Measurements from ENCODE around the gene UBA1.

The UBA1 gene

GRCh38 chrX:47169726-47170515, 23.7 kb upstream of the UBA1 start:
- DNase-seq (ENCODE audit: low spot score) = no peak

GRCh38 chrX:47170861-47171692, 22.6 kb upstream of the UBA1 start:
- DNase-seq (ENCODE audit: low spot score) = no peak

GRCh38 chrX:47171996-47172395, 21.6 kb upstream of the UBA1 start:
- no peak for DNase-seq (ENCODE audit: low spot score)

- no peak for DNase-seq (ENCODE audit: low spot score)
Measured at GRCh38 chrX:47172549-47172948, 21.1 kb upstream of the UBA1 start.

- DNase-seq (ENCODE audit: low spot score) = no peak
Measured at GRCh38 chrX:47172971-47173792, 20.4 kb upstream of the UBA1 start.

- no peak for DNase-seq (ENCODE audit: low spot score)
Measured at GRCh38 chrX:47174376-47174775, 19.3 kb upstream of the UBA1 start.

- no peak for DNase-seq (ENCODE audit: low spot score)
Measured at GRCh38 chrX:47174846-47175587, 18.6 kb upstream of the UBA1 start.

- DNase-seq (ENCODE audit: low spot score) = no peak
Measured at GRCh38 chrX:47175588-47175980, 18.0 kb upstream of the UBA1 start.

- DNase-seq (ENCODE audit: low spot score) = no peak
Measured at GRCh38 chrX:47176101-47176740, 17.4 kb upstream of the UBA1 start.

- DNase-seq (ENCODE audit: low spot score) = no peak
Measured at GRCh38 chrX:47177079-47177478, 16.6 kb upstream of the UBA1 start.

- DNase-seq (ENCODE audit: low spot score) = no peak
Measured at GRCh38 chrX:47178337-47178736, 15.3 kb upstream of the UBA1 start.

GRCh38 chrX:47179221-47179927, 14.3 kb upstream of the UBA1 start:
- no peak for DNase-seq (ENCODE audit: low spot score)

- no peak for DNase-seq (ENCODE audit: low spot score)
Measured at GRCh38 chrX:47179928-47180255, 13.7 kb upstream of the UBA1 start.

GRCh38 chrX:47180346-47180745, 13.3 kb upstream of the UBA1 start:
- no peak for DNase-seq (ENCODE audit: low spot score)

- DNase-seq (ENCODE audit: low spot score) = no peak
Measured at GRCh38 chrX:47181301-47181700, 12.3 kb upstream of the UBA1 start.

- no peak for DNase-seq (ENCODE audit: low spot score)
Measured at GRCh38 chrX:47182106-47182700, 11.4 kb upstream of the UBA1 start.

GRCh38 chrX:47184486-47184885, 9.1 kb upstream of the UBA1 start:
- DNase-seq (ENCODE audit: low spot score) = no peak

GRCh38 chrX:47185241-47185640, 8.4 kb upstream of the UBA1 start:
- DNase-seq (ENCODE audit: low spot score) = no peak

- no peak for DNase-seq (ENCODE audit: low spot score)
Measured at GRCh38 chrX:47186096-47186740, 7.4 kb upstream of the UBA1 start.
